Hepatocyte (in vitro differentiated cells): ENCODE data around the gene ARID3A.
"Not testable (repeated sequence)": the region's sequence is repeated elsewhere in the genome, so short reads cannot be mapped to it uniquely, and the experiment has no call there.

Source experiments
- CTCF ChIP-seq: fragments of 200-600 bp; sonication (generic); IDR thresholded peaks from 2 replicates; pipeline ENCODE4 v1.5.1; 2016; ENCODE audit warnings: antibody characterized with exemption, mild to moderate bottlenecking; ENCODE audit not compliant: poor library complexity
- EZH2 ChIP-seq: fragments of 200-600 bp; sonication (generic); IDR thresholded peaks from 2 replicates; pipeline ENCODE4 v1.6.1; 2016; ENCODE audit warnings: antibody characterized with exemption, mild to moderate bottlenecking, borderline replicate concordance

DNA sequence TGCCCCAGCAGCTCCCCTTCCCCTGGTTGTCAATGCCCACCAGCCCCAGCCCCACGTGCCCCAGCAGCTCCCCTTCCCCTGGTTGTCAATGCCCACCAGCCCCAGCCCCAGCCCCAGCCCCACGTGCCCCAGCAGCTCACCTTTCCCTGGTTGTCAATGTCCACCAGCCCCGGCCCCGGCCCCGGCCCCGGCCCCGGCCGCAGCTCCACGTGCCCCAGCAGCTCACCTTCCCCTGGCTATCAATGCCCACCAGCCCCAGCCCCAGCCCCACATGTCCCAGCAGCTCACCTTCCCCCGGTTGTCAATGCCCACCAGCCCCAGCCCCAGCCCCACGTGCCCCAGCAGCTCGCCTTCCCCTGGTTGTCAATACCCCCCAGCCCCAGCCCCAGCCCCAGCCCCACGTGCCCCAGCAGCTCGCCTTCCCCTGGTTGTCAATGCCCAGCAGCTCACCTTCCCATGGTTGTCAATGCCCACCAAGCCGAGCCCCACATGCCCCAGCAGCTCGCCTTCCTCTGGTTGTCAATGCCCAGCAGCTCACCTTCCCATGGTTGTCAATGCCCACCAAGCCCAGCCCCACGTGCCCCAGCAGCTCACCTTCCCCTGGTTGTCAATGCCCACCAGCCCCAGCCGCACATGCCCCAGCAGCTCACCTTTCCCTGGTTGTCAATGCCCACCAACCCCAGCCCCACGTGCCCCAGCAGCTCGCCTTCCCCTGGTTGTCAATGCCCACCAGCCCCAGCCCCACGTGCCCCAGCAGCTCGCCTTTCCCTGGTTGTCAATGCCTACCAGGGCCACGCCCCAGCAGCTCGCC, 46.9 kb upstream of the ARID3A start:
- not testable (repeated sequence) for TF ChIP-seq CTCF, EZH2
